ENCODE data around the gene ABHD15.

Gene ABHD15

DNA sequence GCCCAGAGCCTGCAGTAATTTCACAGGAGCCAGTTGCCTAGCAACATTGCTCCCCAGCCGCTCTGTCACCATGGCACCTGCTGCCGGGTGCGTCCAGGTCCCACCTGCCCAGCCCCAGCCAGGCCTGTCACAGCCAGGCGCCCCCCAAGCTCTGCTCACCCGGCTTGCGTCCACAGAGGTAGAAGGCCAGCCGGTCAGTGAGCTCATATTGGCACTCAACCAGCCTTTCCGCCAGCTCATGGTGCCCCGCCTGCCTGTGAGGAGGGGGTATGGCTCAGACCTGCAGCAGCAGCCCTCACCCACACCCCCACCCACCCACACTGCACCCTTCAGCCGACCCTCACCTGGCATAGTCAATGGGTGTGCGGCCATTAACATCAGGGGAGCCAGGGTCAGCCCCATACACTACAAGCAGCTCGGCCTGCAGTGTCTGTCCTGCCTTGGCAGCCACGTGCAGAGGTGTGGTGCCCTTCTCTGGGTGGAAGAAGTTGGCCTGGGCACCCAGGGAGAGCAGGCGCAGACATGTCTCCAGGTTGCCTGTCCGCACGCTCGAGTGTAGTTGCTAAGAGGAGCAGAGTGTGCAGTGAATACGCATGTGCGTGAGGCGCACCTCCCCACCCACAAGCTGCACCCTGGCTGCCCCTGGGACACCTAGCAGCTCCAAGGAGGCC is 14.9 kb upstream of the ABHD15 start:
- DNase-seq: no peak

DNA sequence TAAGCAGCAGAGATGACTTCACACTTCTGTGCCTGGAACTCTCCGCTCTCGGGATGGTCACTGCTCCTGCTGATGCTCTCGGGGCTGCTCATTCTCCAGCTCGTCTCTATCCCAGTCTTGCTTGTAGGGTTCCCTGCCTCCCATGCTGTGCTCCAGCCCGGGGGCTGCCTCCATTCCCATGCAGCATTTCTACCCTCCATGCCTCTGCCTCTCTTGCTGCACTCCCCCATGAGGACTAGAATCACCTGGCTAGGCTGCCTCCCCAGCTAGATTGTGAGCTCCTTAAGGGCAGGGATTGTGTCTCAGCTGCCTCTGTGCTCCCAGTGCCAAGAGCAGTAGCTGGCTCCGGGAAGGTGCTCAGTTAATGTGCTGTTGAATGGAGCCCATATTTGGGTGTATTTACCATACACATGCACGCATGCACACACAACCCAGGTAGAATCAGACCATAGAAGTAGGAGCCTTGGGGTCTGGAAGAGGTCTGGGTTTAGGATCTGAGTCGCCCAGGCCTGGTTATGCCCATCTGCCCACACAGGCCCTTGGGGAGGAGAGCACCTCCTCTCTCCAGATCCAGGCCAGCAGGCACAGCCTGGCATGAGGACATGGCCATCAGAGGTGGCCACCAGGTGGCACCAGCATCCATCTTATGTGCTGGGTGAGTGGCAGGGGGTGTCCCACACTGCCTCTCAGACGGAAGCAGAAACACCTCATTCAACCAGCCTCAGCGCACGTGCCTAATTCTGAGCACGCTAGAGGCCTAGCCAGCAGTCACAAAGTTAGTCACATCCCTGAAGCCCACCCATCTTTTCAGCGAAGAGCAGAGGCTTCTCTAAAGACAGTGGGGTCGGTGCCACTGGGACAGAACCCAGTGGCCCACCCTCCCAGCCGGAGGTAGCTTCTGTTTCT is 13.3 kb upstream of the ABHD15 start:
- DNase-seq: peak; percentile 89

DNA sequence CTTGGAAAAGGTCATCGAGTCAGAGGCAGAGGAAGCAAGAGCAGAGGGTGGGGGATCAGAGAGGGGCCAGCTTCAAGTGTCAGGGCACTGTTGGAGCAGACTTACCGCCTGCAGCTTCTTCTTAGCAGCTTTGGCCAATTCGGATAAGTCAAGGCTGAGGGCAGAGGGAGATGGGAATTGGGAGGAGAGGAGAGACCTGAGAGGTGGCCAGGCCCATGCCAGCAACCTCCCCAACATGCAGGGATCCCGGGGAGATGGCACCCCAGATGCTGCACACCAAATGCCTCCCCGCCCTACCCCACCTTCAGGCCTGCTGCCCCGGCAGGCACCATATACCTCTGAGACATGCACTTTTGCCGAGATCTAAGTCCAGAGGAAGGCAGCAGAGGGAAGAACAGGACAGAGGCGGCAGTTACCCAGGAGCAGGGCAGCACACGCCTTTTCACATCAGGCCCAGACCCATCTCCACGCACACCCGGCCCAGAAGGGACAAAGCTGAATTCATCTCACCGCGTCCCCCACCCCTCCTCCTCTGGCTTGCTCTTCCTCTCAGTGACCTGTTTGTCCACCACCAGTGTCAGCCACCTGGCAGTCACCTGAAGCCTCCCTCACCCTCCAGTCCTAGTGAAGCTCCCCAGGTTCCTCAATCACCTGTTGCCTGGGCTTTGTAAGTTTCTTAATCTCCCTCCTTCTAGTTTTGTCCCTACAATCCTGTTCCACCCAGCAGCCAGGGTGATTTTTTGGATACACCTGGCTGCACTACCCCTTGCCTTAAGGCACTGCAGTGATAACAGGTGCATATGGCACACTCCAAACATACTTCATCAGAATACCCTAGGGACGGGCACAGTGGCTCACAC is 12.0 kb upstream of the ABHD15 start:
- DNase-seq: no peak

DNA sequence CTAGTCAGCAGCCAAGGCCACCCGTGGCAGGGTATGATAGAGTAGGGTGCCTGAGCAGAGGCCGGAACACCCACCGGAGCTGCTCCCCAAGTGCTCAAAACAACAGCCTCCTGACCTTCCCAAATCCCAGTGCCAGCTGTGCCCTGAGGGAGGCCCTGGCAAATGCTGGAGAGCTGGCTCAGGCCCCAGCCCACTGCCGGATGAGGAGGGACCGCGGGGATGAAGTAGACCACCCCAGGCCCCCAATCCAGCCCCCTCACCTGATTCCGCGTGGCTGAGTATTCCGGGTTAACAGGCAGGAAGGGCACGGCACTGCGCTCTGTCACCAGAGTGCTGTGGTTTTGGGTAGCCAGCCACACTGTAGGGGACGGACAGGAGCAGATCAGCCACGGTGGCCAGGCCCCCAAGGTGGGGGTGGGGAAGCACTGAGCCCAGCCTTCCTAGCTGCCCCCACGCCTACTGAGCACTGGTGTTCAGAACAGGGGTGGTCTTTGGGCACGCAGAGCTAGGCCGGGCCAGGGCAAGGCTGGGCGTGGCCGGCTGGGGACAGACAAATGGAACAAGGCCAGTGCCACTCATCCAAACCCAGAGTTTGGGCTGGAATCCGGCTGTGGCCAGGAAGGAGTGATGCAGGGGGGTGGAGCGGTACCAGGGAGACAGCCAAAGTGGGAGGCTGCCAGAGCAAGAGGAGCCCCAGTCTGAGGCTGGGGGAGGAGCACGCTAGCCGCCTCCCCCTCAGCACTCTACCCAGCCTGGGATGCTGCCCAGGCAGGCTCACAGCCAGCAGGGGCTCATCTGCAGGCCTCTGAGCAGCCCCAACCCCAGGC is 10.8 kb upstream of the ABHD15 start:
- DNase-seq: no peak

DNA sequence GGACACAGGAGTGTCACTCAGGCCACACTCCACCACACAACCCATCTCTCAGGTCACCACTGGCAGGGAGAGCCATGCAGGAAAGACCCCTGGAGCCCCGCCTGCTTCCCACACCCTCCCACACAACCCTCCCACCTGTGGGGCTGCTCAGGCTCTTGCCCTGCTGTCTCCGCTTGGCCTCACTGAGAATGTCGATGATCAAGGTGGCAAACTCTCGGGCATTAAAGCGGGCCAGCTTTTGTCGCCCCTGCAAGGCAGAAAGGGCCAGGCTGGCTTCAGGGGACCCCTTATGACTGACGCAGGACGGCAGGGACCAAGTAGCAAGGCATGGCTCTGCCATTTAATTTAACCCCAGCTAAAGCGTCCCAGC is 10.1 kb upstream of the ABHD15 start:
- no peak for DNase-seq

DNA sequence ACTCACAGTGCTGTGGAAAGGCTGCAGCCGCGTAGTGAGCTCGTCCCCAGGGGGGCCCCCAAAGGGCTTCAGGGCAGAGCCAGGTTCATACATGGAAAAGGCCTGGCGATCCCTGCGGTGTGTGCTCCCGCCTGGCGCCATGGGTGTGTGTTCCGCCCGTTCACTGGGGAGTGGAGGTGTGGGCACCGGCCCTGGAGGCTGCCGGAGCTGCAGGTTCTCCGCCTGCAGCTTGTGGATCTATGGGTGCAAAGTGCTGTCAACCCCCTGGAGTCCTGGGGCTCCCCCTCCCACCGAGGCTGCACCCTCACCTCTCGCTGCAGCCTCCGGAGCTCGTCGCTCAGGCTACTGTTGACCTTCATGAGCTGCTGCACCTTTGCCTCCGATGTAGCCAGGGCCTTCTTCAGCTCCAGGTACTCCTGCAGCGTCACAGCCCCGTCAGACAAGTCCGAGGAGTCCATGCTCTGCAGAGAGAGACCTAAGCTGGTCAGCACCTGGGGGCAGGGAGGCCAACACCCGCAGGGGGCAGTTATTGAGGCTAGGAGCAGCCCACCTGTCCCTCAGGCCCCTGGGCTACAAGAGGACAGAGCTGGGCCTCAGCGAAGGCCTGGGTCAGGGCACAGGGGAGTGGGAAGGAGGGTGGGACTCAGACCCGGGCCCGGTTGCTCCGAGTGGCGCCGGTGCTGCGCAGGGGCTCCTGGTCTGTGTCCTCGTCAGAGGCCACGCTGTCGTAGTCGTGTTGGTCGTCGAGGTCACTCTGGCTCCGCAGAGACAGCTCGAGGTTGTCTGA is 9.6 kb upstream of the ABHD15 start:
- DNase-seq: no peak

DNA sequence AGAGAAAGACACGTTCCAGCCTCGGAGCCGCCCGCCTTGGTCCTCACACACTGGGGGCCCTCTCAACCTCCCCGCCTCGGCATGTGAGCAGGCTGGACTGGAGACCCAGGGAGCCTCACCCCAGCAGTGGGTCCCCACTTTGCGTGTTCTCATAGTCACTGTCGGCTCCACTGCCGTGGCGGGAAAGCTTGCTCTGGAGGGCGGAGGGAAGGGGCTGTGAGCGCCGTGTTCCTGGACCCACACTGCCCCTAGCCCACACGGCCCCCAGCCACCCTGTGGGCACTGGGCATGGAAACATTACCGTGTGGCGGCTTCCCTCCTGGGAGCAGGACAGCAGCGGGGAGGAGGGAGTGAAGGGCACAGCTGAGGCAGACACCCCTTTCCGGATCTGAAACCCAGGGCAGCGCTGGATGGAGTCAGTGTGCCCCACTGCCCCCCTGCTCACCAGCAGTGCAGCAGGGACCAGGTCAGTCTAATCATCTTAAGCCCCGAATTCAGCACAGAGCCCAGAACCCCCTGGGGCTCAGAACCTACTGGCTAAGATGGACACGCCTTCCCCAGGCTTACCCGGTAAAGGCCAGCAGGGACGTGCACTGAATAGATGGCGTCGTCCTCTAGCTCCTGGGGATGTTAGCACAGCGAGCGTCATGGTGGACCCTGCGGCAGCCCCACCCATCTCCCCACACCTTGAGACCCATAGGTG is 8.8 kb upstream of the ABHD15 start:
- DNase-seq: peak; percentile 23

DNA sequence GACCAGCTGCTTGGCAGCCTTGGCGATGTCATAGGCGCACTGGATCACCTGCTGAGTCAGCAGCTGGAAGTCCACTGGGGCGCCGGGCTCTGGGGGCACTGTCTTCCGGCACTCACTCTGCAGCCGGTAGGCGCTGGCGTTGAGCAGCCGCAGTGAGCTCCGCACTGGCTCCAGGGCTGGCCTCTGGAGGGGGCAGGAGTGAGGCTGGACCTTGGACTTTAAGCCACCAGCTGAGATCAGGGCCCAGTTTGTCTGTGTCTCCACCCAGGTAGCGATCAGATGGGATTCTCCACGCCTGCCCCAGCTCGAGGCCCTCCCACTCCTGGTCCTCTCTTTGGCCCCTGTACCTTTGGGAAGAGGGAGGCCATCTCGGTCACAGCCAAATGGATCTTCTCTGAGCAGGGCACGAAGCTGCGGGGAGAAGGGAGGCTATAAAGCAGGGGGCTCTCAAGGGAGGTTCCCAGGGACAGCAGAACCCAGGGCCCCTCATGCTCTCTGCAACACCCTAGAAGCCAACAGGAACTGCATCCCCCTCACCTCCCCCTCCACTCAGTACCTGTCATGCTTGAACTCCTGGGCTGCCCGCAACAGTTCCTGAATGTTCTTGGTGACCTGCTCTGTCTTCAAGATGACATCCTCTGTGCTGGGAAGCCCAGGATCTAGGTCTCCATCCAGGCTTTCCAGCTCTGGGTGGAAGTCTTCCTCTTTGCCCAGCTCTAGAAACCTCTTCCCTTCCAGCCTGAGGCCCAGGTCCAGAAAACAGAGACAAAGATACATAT is 8.1 kb upstream of the ABHD15 start:
- DNase-seq: peak; percentile 28

DNA sequence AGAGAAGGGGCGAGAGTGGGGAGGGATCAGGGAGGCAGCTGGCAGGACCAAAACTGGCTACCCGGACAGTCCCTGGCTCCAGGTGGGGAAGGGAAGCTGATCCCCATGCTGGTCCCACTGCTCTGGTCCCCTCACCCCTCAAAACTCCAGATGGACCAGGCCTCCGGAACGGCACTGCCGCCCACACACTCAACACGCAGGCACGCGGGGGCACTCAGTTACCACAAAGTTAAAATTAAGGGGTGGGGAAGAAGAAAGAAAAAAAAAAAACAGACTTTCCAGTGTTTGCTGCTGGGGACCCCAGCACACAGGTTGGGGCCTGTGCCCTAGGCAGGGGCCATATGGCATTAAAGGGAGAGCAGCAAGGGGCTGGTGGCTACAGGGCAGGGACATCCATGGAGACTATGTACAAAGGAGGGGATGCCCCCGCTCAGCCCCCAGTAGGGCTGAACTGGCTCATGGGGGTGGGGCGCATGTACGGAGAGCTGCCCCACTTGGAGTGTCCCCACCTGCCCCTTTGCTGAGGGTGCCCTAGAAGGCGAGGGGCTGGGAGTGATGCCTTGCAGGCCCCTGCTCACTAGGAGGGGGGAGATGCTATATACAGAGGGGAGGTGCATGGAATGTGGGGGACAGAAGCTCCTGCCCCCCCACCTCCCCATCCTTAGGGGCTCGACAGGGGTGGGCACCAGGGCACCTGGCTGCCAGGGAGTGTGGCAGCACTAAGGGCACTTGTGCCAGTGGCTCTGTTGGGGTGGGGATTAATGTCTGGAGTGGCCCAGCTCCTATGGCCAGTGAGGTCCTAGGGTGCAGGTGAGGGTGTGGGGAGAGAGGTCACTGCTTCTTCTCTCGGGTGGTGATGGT is 7.3 kb upstream of the ABHD15 start:
- DNase-seq: peak; percentile 28

DNA sequence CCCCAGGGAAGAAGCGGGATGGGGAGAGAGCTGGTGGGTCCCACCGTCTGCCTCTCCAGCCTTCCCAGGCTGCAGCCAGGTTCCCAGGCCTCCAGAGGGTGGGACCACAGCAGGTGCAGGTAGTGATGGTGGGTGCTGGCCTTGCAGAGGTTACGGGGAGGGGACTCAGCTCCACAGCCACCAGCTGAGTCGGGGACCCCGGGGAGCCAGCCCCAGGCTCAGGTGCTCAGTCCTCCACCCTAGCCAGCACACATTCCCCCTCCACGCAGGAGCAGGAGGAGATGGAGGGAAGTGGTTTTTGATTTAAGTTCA is 6.7 kb upstream of the ABHD15 start:
- peak; percentile 28 for DNase-seq

DNA sequence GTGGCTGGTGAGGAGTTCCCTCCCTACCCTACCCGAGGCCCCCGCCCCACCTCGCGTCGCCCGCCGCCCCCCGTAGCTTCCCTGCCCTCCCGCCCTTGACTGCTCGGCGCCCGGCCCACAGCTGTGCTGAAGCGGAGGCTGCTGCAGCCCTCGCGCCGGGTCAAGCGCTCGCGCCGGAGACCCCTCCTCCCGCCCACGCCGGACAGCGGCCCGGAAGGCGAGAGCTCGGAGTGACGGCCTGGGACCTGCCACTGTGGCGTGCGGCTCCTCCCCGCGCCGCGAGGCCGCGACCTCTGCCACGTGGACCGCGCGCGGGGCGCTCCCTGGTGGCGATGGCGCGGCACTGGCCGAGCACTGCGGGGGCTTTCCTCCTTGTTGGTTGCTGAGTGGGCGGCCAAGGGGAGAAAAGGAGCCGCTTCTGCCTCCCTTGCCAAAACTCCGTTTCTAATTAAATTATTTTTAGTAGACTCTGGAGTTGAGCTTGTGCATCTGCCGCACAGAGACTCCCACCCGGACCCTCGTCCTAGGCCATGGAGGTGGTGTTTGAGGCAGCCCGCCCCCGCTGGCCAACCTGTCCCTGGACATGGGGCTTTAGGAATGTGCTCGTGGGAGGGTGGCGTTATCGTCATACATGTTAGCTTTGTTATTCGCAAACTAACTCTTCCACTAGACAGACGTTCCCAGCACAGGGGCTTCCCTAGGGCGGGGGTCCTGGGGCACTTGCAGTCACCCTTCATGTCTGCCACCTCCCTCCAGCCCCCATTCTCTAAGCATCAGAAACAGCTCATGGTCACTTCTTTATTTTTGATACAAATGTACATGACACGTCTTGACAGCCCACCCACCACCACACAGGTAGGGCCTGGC is 6.1 kb upstream of the ABHD15 start:
- peak; percentile 63 for DNase-seq

DNA sequence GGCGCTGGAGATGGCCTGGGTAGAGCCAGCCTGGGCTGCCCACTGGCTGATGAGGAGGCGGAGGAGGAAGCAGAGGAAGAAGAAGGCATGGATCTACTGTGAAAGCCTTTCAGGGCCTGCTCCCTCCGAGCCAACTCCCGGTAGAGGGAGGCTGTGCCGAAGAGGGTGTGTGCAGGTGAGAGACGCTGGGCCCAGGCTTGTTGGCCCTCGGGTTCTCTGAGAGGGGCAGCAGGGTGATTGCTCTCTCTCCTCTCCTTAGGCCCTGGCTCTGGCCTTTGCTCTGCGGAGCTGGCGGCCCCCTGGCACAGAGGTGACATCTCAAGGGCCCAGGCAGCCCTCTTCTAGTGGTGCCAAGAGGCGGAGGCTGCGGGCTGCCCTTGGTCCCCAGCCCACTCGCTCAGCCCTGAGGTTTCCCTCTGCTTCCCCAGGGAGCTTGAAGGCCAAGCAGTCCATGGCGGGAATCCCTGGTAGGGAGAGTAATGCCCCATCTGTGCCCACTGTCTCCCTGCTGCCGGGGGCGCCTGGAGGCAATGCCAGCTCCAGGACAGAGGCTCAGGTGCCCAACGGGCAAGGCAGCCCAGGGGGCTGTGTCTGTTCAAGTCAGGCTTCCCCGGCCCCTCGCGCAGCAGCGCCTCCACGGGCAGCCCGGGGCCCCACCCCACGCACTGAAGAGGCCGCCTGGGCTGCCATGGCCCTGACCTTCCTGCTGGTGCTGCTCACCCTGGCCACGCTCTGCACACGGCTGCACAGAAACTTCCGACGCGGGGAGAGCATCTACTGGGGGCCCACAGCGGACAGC is 5.2 kb upstream of the ABHD15 start:
- DNase-seq: peak; percentile 30

DNA sequence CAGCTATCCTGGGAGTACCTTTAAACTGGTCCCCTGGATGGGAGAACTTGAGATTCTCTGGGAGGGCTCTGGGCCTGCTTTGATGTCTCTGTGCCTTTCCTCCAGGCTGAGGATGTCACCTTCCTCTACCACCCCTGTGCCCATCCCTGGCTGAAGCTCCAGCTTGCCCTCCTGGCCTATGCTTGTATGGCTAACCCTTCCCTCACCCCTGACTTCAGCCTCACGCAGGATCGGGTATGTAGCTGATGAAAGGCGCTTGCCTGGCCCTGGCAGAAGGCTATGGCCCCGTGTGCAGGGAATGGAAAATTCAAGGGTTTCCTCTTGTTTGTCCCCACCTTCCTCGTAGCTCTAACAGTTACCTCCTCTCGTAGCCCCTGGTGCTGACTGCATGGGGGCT is 4.6 kb upstream of the ABHD15 start:
- no peak for DNase-seq

DNA sequence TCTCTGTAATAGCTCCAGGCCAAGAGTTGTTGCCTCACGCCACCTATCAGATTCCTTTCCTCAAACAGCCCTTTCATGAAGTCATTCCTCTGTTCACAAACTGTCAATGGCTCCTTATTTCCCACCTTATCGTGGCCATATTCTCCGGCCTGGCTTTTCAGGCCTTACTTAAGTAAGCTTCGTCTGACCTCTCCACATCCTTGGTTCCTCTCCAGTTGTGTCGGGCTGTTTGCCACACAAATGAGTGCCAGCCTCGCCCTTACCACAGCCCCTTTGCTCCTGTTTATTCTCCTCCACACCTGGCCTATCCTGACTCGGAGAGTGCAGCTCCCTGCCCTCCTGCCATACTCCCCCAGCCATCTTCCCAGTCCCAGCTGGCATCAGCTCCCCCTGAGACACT is 3.7 kb upstream of the ABHD15 start:
- DNase-seq: no peak

DNA sequence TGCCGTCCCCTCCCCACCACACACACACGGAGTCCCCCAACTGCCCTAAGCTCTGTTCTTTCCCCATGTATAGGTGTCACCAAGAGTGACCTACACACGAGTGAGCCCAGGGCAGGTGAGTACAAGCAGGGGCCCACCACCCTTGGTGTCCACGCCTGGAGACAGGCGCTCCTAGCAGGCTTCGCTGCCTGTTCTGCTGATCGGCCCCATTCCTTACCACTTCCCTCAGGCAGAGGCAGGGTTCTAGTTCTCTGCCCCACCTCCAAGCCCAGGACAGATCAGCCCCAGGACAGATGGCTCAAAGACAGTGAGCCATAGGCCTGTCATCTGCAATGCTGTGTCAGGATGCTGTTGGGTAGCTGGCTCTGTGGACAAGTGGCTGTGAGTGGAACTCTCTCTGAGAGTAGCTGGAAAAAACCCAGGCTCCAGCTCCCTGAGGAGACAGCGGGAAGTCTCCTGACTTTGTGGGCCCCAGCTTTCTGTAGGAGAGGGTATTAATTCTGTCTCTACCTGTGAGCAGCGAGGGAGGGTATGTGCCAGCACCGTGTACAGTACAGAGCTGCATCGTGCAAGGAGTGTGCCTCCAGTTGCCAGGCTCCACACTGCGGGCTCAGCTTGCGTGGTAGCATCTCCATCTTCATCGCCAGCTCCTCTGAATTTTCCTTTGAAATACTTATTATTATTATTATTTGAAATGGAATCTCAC is 2.6 kb upstream of the ABHD15 start:
- DNase-seq: no peak

DNA sequence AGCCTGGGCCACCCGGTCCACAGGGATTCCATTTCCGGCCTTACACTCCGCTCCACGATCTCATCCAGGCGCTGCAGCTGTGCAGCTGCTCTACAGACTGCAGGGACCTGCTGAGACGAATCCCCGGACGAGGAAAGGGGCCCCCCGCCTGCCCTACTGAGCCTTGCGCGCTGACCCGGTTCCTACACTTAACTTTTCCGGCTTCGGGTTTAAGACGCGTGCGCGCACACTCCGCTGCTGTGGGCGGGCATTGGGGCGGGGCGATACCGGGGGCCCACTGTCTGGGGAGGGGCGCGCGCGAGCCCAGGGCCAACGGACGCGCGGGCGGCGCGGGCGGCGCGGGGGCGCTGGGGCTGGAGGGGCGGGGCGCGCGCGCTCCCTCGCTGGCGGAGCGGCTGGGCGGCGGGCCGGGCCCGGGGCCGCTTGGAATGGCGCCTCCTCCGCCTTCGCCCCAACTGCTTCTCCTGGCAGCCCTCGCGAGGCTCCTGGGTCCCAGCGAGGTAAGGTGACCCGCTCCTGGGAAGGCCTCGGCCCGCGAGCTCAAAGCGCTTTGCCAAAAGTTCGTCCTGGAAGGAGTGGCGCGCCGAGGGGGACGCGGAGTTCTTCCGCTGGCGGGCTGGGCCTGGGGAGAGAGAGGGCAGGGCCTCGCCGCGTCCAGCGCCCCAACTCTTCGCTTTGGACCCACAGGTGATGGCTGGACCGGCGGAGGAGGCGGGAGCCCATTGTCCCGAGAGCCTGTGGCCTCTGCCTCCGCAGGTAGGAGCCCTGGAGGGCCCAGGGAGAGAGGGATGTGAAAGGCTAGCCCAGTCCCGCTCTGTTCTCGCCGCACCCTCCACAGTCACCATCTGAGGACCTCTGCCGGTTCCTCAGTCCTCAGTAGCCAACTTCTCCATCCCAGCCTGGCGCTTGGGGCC is 1.8 kb upstream of the ABHD15 start, which contains the start of gene TP53I13:
Gene TP53I13 (plus strand): TSS at position 371 of the 914 bp plus-strand sequence. CDS start 58 bp downstream, at position 429.
- peak; percentile 85 for DNase-seq

All from activated CD4-positive, CD25-positive, alpha-beta regulatory T cell treated with anti-CD3 and anti-CD28 coated beads, Interleukin-2, amount 50 U/mL, for 72 hours (primary cell).